HEK293 (cell line): ENCODE results near the gene ANKS6.

Source experiments
- CTCF ChIA-PET: fragments of 350-600 bp; formaldehyde crosslinking; extraction: SDS; loops from one replicate; lab custom pipeline; 2021; ENCODE audit warnings: antibody characterized with exemption; lab: Yijun Ruan, JAX
- POLR2A ChIA-PET: fragments of 300-600 bp; formaldehyde crosslinking; extraction: SDS; loops from one replicate; lab custom pipeline; 2020; ENCODE audit warnings: antibody characterized with exemption, inconsistent platforms; lab: Yijun Ruan, JAX
- H3K27ac ChIP-seq: fragments of 200-500 bp; sonication (Bioruptor generic); 2 replicates; pipeline ENCODE4 v1.5.1; 2014; ENCODE audit warnings: low read depth, low read length, control low read depth, inconsistent platforms; ENCODE audit errors: extremely low read depth
- H3K36me3 ChIP-seq, 2 experiments: fragments of 200-500 bp in 1 of 2; sonication (Bioruptor generic) in 1 of 2; 1 replicate in 1 of 2; 2 replicates in 1 of 2; pipeline ENCODE4 v1.5.1; 2014 to 2017; ENCODE audit warnings: inconsistent platforms in 2 of 2, low read length in 2 of 2; ENCODE audit not compliant: control insufficient read depth in 2 of 2, insufficient read depth in 1 of 2
- H3K4me1 ChIP-seq: fragments of 200-500 bp; sonication (Bioruptor generic); 2 replicates; pipeline ENCODE4 v1.5.1; 2014; ENCODE audit warnings: mild to moderate bottlenecking, low read length, inconsistent platforms; ENCODE audit not compliant: control insufficient read depth, insufficient read depth
- H3K4me3 ChIP-seq: 2 replicates; pipeline ENCODE4 v1.5.1; 2011; ENCODE audit warnings: low read depth, mild to moderate bottlenecking, control low read depth, low read length, moderate library complexity
- H3K9me3 ChIP-seq: fragments of 200-500 bp; sonication (Bioruptor generic); 2 replicates; pipeline ENCODE4 v1.5.1; 2014; ENCODE audit warnings: low read depth, low read length, inconsistent platforms; ENCODE audit not compliant: control insufficient read depth, insufficient read depth
- GFI1B ChIP-seq: fragments of 450-650 bp; formaldehyde crosslinking; IDR thresholded peaks from 2 replicates; pipeline ENCODE4 v1.5.1; 2016; ENCODE audit warnings: missing biosample characterization, missing genetic modification characterization
- GLIS2 ChIP-seq: fragments of 450-650 bp; formaldehyde crosslinking; IDR thresholded peaks from 2 replicates; pipeline ENCODE4 v1.5.1; 2016; ENCODE audit warnings: missing biosample characterization, missing genetic modification characterization
- HOXC10 ChIP-seq: sonication (generic); formaldehyde crosslinking; IDR thresholded peaks from 2 replicates; pipeline ENCODE4 v1.8.1; 2023; ENCODE audit warnings: mild to moderate bottlenecking, missing genetic modification reagents
- IKZF3 ChIP-seq: fragments of 450-650 bp; IDR thresholded peaks from 2 replicates; pipeline ENCODE4 v1.5.0; 2018; ENCODE audit warnings: missing biosample characterization, mild to moderate bottlenecking, missing genetic modification characterization, moderate library complexity
- KLF1 ChIP-seq: fragments of 450-650 bp; formaldehyde crosslinking; IDR thresholded peaks from 2 replicates; pipeline ENCODE4 v1.5.1; 2016; ENCODE audit warnings: missing biosample characterization, missing genetic modification characterization
- KLF9 ChIP-seq: fragments of 450-650 bp; formaldehyde crosslinking; IDR thresholded peaks from 2 replicates; pipeline ENCODE4 v1.5.1; 2016; ENCODE audit warnings: missing biosample characterization, missing genetic modification characterization, low read depth
- SP2 ChIP-seq: fragments of 450-650 bp; formaldehyde crosslinking; IDR thresholded peaks from 2 replicates; pipeline ENCODE4 v1.5.1; 2016; ENCODE audit warnings: missing biosample characterization, missing genetic modification characterization
- ZBTB44 ChIP-seq: fragments of 450-650 bp; IDR thresholded peaks from 2 replicates; pipeline ENCODE4 v1.5.1; 2018; ENCODE audit warnings: missing biosample characterization, mild to moderate bottlenecking, missing genetic modification characterization
- ZFP3 ChIP-seq: fragments of 450-650 bp; formaldehyde crosslinking; IDR thresholded peaks from 2 replicates; pipeline ENCODE4 v1.5.1; 2016; ENCODE audit warnings: low read depth, missing biosample characterization, missing genetic modification characterization
- ZFP69B ChIP-seq: fragments of 450-650 bp; formaldehyde crosslinking; IDR thresholded peaks from 2 replicates; pipeline ENCODE4 v1.5.1; 2016; ENCODE audit warnings: missing biosample characterization, missing genetic modification characterization
- ZNF114 ChIP-seq: fragments of 450-650 bp; formaldehyde crosslinking; IDR thresholded peaks from 2 replicates; pipeline ENCODE4 v1.5.0; 2017; ENCODE audit warnings: missing biosample characterization, missing genetic modification characterization
- ZNF132 ChIP-seq: fragments of 450-650 bp; formaldehyde crosslinking; IDR thresholded peaks from 2 replicates; pipeline ENCODE4 v1.5.1; 2017; ENCODE audit warnings: missing biosample characterization, missing genetic modification characterization, borderline replicate concordance
- ZNF133 ChIP-seq: fragments of 450-650 bp; formaldehyde crosslinking; IDR thresholded peaks from 2 replicates; pipeline ENCODE4 v1.5.1; 2016; ENCODE audit warnings: missing biosample characterization, missing genetic modification characterization
- ZNF16 ChIP-seq: fragments of 450-650 bp; formaldehyde crosslinking; IDR thresholded peaks from 2 replicates; pipeline ENCODE4 v1.5.1; 2016; ENCODE audit warnings: low read depth, missing biosample characterization, missing genetic modification characterization
- ZNF211 ChIP-seq: fragments of 450-650 bp; formaldehyde crosslinking; IDR thresholded peaks from 2 replicates; pipeline ENCODE4 v1.5.1; 2016; ENCODE audit warnings: low read depth, missing biosample characterization, missing genetic modification characterization
- ZNF302 ChIP-seq: fragments of 450-650 bp; formaldehyde crosslinking; IDR thresholded peaks from 2 replicates; pipeline ENCODE4 v1.5.1; 2016; ENCODE audit warnings: missing biosample characterization, missing genetic modification characterization, low read depth
- ZNF391 ChIP-seq: fragments of 450-650 bp; formaldehyde crosslinking; IDR thresholded peaks from 2 replicates; pipeline ENCODE4 v1.5.1; 2016; ENCODE audit warnings: low read depth, missing biosample characterization, missing genetic modification characterization, borderline replicate concordance
- ZNF433 ChIP-seq: fragments of 450-650 bp; formaldehyde crosslinking; IDR thresholded peaks from 2 replicates; pipeline ENCODE4 v1.5.1; 2016; ENCODE audit warnings: missing biosample characterization, missing genetic modification characterization, low read depth
- ZNF501 ChIP-seq: fragments of 450-650 bp; formaldehyde crosslinking; IDR thresholded peaks from 2 replicates; pipeline ENCODE4 v1.5.1; 2016; ENCODE audit warnings: missing biosample characterization, missing genetic modification characterization
- ZNF664 ChIP-seq: fragments of 450-650 bp; formaldehyde crosslinking; IDR thresholded peaks from 2 replicates; pipeline ENCODE4 v1.5.1; 2016; ENCODE audit warnings: missing biosample characterization, missing genetic modification characterization
- ZNF701 ChIP-seq: fragments of 450-650 bp; formaldehyde crosslinking; IDR thresholded peaks from 2 replicates; pipeline ENCODE4 v1.5.1; 2016; ENCODE audit warnings: missing biosample characterization, missing genetic modification characterization
- ZNF747 ChIP-seq: fragments of 450-650 bp; formaldehyde crosslinking; IDR thresholded peaks from 2 replicates; pipeline ENCODE4 v1.5.1; 2016; ENCODE audit warnings: missing biosample characterization, missing genetic modification characterization
- ZNF830 ChIP-seq: fragments of 450-650 bp; IDR thresholded peaks from 2 replicates; pipeline ENCODE4 v1.5.0; 2018; ENCODE audit warnings: missing biosample characterization, missing genetic modification characterization, low read depth, mild to moderate bottlenecking, moderate library complexity
- TF ChIP-seq, protein P1 (sequence below): fragments of 450-650 bp; formaldehyde crosslinking; IDR thresholded peaks from 2 replicates; pipeline ENCODE4 v1.5.1; 2016; ENCODE audit warnings: missing biosample characterization, missing genetic modification characterization
- TF ChIP-seq, protein P2 (sequence below): fragments of 450-650 bp; formaldehyde crosslinking; IDR thresholded peaks from 2 replicates; pipeline ENCODE4 v1.5.1; 2017; ENCODE audit warnings: missing biosample characterization, mild to moderate bottlenecking, missing genetic modification characterization, moderate library complexity
- TF ChIP-seq, protein P3 (sequence below): fragments of 450-650 bp; formaldehyde crosslinking; IDR thresholded peaks from 2 replicates; pipeline ENCODE4 v1.5.1; 2017; ENCODE audit warnings: missing biosample characterization, missing genetic modification characterization

ANKS6 gene

GRCh38 chr9:98726735-98727134 is 69.6 kb downstream of the ANKS6 start (continued):
- TF ChIP-seq ZNF701 (tag by site-specific recombination) (no peak), ZFP3 (tag by site-specific recombination) (no peak), KLF9 (no peak), GFI1B (tag by site-specific recombination) (no peak), ZNF391 (tag by site-specific recombination) (no peak)
- TF ChIP-seq, protein P1, sequence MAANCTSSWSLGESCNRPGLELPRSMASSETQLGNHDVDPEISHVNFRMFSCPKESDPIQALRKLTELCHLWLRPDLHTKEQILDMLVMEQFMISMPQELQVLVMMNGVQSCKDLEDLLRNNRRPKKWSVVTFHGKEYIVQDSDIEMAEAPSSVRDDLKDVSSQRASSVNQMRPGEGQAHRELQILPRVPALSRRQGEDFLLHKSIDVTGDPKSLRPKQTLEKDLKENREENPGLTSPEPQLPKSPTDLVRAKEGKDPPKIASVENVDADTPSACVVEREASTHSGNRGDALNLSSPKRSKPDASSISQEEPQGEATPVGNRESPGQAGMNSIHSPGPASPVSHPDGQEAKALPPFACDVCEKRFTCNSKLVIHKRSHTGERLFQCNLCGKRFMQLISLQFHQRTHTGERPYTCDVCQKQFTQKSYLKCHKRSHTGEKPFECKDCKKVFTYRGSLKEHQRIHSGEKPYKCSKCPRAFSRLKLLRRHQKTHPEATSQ (tag by site-specific recombination), result no peak
- TF ChIP-seq, all 188 proteins: peak for 0

GRCh38 chr9:98724810-98725530 is 71.4 kb downstream of the ANKS6 start:
- Histone ChIP-seq H3K4me3 (no peak overlapping the region), H3K9me3 (no peaks in the 10 kb centered on the region), H3K4me1 (no peaks in the 10 kb centered on the region), H3K36me3 (no peaks in the 10 kb centered on the region), H3K27ac (no peak overlapping the region)
- ChIA-PET POLR2A (no interaction called here), CTCF (interaction anchor here (2.6 kb wide), 1 partner anchor 50 kb away, joined by 12 read pairs; no protein-coding TSS in a partner anchor)
- no peak for TF ChIP-seq ZNF501
- no peak for TF ChIP-seq KLF1 (tag by site-specific recombination)
- TF ChIP-seq, protein P2, sequence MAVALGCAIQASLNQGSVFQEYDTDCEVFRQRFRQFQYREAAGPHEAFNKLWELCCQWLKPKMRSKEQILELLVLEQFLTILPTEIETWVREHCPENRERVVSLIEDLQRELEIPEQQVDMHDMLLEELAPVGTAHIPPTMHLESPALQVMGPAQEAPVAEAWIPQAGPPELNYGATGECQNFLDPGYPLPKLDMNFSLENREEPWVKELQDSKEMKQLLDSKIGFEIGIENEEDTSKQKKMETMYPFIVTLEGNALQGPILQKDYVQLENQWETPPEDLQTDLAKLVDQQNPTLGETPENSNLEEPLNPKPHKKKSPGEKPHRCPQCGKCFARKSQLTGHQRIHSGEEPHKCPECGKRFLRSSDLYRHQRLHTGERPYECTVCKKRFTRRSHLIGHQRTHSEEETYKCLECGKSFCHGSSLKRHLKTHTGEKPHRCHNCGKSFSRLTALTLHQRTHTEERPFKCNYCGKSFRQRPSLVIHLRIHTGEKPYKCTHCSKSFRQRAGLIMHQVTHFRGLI, result no peak
- no peak for TF ChIP-seq ZNF16 (tag by site-specific recombination)
- TF ChIP-seq ZFP69B (tag by site-specific recombination), result no peak
- no peak for TF ChIP-seq ZNF114 (tag by site-specific recombination)
- TF ChIP-seq ZNF747 (tag by site-specific recombination), result no peak
- TF ChIP-seq ZNF433 (tag by site-specific recombination), result no peak
- TF ChIP-seq IKZF3 (tag by site-specific recombination), result no peak

GRCh38 chr9:98721643-98722042 is 74.7 kb downstream of the ANKS6 start:
- no peak overlapping the region for H3K4me3 ChIP-seq
- no peaks in the 10 kb centered on the region for H3K4me1 ChIP-seq
- no peak overlapping the region for H3K27ac ChIP-seq
- POLR2A ChIA-PET, result no interaction called here
- H3K9me3 ChIP-seq, result no peaks in the 10 kb centered on the region
- no peaks in the 10 kb centered on the region for H3K36me3 ChIP-seq
- CTCF ChIA-PET, result interaction anchor here (0.9 kb wide), 1 partner anchor 406 kb away, joined by 3 read pairs; no protein-coding TSS in a partner anchor
- TF ChIP-seq ZNF133 (tag by site-specific recombination) (no peak), GLIS2 (no peak), SP2 (tag by site-specific recombination) (no peak)

GRCh38 chr9:98720402-98720801 is 76.0 kb downstream of the ANKS6 start:
- CTCF ChIA-PET, result interaction anchor here (0.6 to 0.7 kb wide), 2 partner anchors 10 to 81 kb away, joined by 3 read pairs; no protein-coding TSS in a partner anchor
- POLR2A ChIA-PET, result no interaction called here
- TF ChIP-seq HOXC10 (CRISPR knock-in tag), result no peak
- TF ChIP-seq ZNF302 (tag by site-specific recombination), result no peak
- TF ChIP-seq ZNF132 (tag by site-specific recombination), result no peak
- TF ChIP-seq ZBTB44 (tag by site-specific recombination), result no peak
- no peak for TF ChIP-seq ZNF211 (tag by site-specific recombination)
- no peak for TF ChIP-seq ZNF830 (tag by site-specific recombination)
- TF ChIP-seq, protein P3, sequence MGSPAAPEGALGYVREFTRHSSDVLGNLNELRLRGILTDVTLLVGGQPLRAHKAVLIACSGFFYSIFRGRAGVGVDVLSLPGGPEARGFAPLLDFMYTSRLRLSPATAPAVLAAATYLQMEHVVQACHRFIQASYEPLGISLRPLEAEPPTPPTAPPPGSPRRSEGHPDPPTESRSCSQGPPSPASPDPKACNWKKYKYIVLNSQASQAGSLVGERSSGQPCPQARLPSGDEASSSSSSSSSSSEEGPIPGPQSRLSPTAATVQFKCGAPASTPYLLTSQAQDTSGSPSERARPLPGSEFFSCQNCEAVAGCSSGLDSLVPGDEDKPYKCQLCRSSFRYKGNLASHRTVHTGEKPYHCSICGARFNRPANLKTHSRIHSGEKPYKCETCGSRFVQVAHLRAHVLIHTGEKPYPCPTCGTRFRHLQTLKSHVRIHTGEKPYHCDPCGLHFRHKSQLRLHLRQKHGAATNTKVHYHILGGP, result no peak
- TF ChIP-seq ZNF664, result no peak

More at GRCh38 chr9:98720402-98720801, 76.0 kb downstream of the ANKS6 start:
- no peaks in the 10 kb centered on the region for H3K36me3 ChIP-seq
- no peaks in the 10 kb centered on the region for H3K9me3 ChIP-seq
- no peaks in the 10 kb centered on the region for H3K4me1 ChIP-seq
- H3K27ac ChIP-seq, result no peak overlapping the region
- no peak overlapping the region for H3K4me3 ChIP-seq
